Measurements from ENCODE around the gene DARS1.
A peak's percentile ranks its signal among the peaks of the same experiment; 100 is the strongest.

DARS1 gene

GRCh38 chr2:136014411-136014810, 29.0 kb upstream of the DARS1 start:
- no peak for DNase-seq

DNA sequence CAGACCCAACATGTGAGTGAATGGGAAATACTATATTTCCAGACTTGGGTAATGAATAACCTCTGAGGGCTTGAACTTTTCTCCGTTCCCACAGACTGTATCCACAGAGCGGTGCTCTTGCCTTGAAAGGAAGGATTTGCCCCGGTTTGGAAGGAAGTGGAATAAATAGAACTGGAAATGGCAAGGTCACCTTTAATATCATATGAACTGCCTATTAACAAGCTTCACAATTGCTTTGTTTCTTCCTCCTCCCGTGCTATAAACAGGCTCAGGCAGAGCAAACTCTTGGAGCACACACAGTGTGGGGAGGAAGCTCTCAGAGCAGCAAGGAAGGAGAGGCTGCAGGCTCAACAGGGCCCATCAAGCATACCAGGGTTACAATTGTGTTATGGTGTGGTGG, 28.5 kb upstream of the DARS1 start:
- DNase-seq, result no peak

DNA sequence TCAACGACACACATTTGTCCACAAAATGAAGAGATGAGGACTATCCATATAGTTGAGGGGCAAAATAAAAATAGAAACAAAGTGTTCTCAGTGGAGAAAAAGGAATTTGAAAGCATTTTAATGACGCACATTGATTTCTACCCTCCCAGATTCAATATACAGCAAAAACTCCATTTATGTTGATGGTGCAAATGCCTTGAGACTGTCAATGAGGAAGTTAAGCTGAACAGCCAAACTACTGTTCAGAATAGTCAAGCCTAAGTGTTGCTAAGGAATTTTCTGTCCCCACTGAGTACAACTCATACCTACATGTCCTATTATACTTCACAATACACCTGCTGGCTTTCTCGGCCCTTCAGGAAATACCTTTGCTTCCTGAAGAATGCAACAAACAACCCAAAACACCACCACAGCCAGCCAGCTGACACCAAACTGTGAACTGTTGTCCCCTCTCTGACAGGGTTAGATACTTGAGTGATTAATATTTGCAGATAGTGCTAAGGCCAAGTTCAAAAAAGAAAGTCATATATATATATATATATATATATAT, 27.8 kb upstream of the DARS1 start:
- no peak for DNase-seq

DNA sequence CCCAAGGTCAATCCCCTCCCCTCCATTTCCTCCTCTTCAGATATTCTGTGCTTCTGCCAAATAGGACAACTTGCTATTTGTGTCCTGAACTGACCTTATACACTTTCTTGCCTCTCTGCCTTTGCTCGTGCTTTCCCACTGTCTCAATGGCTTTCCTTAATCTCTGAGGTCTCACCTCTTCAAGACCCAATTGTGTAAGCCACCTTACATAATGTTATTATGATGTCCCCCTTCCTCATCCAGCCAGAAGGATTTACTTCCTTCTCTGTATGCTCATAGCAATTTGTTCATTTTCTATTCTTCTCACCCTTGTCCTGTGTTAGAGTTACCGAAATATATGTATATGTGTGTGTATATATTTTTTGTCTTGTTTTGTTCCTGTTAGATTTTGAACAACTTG, 26.9 kb upstream of the DARS1 start:
- DNase-seq, result no peak

DNA sequence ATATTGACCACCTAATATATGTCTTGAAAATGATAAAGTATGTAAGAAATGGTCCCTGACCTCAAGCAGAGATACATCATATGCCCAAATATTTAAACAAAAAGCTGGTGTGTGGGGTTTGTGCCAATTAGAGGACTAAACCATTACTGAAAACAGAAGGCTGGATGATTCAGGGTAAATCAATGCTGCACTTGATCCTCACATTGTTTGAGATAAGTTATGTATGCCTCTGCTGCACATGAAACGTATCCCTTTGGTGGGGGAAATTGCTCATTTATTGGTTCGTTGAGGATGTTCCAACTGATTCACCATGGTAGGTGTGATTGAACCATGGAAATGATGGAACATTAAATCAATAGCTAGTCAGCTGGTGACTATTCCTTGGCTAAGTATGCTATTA, 24.7 kb upstream of the DARS1 start:
- no peak for DNase-seq

DNA sequence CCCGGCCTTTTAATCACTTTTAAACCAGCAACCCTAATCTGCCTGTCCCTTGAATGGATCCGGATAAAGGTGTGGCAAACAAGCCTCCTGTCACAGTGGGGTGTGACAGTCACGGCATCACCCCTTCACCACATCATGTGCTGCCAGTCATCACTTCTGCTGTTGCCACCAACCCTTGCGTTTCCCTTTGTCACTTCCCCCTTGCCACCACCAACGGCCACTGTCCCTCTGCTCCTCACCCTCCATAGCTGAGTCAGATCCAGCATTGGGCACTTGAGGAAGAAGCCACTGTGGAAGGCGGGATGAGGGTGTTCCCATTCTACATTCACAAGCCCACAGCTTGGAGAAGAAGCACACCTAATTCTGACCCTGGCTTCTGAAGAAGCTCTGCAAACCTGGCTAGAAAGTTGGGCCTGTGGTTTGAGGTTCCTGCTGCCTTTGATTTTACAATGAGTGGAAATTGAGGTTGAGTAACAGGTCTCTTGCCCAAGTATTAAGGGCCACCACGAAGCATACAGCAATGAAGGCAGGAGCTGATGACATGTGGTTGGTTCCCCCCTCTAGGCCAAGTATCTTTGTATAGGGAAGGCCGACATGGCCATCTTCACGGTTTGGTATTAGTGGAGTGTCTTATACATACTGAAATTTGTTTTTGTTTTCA, 22.9 kb upstream of the DARS1 start:
- no peak for DNase-seq

DNA sequence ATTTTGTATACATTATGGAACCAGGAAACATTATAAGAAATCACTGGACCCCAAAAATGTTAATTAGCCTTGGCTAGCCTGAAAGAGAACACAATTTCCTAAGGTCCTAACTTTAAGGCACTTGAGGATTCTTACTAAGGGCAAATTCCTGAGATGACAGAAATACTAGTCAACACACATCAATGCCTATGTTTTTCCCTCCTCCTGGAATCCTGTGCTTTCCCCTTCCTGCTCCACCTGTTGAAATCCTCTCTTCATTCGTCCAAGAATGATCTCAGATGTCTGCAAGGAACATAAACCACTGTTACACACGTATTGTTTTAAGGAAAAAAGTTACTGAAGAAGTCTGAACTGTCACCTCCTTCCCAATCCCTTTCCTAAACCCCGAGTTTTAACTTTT, 21.2 kb upstream of the DARS1 start:
- no peak for DNase-seq

GRCh38 chr2:136005462-136006196, 20.2 kb upstream of the DARS1 start:
- DNase-seq, result peak in 1 of 2 experiments; percentile 1

GRCh38 chr2:136004965-136005364, 19.5 kb upstream of the DARS1 start:
- no peak for DNase-seq

DNA sequence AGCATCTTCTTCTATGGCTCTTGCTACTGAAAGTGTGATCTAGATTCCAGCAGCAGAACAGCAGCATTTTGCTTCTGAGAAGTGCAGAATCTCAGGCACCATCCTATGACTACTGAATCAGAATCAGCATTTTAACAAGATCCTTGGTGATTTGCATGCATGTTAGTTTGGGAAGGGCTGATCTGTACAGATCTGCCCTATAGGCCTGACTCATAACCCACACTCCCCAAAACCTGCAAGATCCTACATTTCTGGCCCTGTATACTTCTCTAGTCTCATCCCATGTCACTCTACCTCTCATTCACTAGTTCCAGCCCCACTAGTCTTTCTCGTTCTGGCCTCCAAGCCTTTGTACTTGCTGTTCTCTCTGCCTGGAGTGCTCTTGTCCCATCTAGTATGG, 15.7 kb upstream of the DARS1 start:
- no peak for DNase-seq

DNA sequence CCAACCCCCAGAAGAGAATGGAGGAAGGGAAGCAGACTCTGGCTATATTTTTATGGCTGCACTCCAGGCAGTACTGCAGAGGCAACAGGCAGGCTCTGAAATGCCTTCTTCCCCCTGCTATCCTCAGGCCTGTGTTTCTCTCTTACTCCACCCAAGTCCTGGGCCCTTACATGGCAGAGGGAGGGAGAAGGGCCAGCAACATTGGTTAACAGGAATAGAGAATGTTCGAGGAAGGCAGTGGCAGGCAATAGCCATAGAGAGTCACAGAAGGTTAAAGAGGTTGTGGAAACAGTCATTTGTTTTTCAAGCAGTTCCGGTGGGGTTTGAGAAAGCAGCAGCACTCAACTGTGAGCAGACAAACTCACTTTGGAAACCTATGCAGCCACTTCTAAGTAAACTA, 15.1 kb upstream of the DARS1 start:
- no peak for DNase-seq

DNA sequence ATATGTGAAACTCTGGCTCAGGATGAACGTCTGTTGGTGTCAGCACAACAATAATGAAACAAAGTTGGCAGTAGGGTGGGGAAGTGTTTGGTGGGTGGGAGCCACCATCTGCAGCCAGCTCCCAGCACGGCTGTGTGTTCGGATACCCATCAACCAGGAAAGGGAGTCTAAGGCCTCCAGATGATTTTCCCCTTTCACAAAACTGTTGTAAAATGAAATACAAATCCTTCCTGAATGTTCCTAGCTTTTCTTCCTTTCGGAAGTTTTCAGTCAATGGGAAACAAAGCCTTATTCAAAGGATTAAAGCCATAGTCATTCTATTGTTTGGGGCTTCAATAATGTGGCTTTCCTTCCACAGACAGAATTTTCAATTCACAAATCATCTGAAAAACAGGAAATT, 14.5 kb upstream of the DARS1 start:
- DNase-seq, result no peak

DNA sequence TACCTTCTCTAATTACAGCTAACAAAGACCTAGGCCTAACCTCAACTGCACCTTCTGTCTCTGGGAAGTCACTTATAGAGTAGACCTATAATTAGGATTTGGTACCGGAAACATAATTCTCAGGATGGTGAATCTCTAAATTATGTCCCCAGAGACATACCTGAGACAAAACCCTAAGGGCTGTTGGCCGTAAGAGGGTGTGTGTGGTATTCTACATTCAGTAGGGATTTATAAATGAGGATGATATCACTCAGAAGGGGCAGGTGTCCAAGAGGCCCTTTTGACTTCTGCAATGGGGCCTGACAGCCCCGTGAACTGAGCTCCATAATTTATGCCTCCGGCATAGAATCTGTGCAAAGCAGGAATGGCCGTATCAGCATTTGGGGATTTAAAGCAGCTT, 13.5 kb upstream of the DARS1 start:
- DNase-seq, result no peak

GRCh38 chr2:135997380-135997779, 12.0 kb upstream of the DARS1 start:
- DNase-seq, result peak; percentile 0 to 46

- no peak for DNase-seq
Observed at GRCh38 chr2:135996304-135996703, 10.9 kb upstream of the DARS1 start.

- DNase-seq, result no peak
Observed at GRCh38 chr2:135994281-135994680, 8.9 kb upstream of the DARS1 start.

DNA sequence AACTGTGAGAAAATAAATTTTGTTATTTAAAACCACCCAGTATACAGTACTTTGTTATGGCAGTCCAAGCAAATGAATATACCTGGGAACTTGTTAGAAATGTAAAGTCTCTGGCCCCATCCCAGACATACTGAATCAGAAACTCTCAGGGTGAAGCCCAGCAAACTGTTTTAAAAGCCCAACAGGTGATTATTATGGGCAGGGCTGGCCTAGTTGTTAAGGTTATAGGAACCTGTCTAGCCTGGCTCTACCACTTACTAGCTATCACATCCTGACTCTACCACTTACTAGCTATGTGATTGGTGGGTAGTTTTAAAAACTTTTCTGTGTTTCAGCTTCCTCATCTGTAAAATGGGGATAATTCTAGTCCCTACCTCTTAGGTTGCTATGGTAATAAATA, 8.0 kb upstream of the DARS1 start:
- DNase-seq, result no peak

DNA sequence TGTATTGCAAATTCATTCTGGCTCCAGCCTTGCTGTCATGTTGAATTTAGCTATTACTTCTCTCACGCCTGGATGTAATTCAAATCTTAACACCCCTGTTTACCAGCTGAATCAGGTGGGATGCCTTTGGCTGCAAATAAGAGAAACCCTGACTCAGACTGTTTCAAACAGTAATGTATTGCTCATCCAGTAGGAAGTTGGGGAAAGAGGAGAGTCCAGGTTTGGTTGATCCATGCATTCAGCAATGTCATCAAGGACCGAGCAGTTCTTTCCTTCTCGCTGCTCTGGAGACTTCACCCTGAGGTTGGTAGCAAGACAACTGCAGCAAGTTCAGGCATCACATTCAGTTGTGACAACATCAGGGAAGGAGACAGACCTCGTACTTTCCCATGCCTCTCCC, 6.4 kb upstream of the DARS1 start:
- no peak for DNase-seq

GRCh38 chr2:135987441-135987840, 2.0 kb upstream of the DARS1 start:
- DNase-seq, result no peak

- DNase-seq, result no peak
Observed at GRCh38 chr2:135986507-135986906, 1.1 kb upstream of the DARS1 start.

GRCh38 chr2:135985826-135986393, 484 bp upstream of the DARS1 start:
- DNase-seq, result no peak

DNA sequence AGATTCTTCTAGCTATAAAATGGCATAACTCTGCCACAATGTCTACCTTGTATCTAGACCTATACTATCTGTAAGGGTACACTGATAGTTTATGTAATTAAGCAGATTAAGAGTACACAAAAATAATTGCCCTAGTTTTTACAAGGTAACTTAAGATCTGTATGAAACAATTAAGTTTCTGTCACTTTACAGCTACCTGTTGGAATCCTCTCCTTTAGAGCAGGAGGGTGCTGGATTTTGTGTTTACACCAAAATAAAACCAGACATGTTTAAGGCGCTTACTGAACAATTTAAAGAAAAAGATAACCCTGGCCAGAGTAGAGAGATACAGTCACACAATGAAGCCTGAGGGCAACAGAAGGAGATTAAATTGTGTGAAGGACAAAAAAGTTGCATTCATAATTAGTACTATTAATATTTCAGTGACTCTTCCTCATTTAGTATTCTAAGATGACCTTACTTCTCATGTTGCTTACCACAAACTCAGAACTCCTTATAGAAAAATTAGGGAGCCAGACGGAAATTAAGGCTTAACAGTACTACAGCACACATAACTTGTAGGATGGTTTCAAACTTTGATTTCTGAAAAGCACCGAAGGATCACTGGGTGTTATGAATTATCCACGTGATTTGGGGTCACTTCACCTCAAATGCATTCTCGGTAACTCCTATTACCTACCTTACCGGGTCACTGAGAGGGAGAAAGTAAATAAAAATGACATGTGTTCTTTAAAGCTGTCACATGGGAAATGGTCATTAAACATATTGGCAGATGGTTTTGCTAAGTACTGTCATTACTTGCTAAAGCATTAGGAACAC, 1.0 kb downstream of the DARS1 start:
- DNase-seq, result no peak

DNA sequence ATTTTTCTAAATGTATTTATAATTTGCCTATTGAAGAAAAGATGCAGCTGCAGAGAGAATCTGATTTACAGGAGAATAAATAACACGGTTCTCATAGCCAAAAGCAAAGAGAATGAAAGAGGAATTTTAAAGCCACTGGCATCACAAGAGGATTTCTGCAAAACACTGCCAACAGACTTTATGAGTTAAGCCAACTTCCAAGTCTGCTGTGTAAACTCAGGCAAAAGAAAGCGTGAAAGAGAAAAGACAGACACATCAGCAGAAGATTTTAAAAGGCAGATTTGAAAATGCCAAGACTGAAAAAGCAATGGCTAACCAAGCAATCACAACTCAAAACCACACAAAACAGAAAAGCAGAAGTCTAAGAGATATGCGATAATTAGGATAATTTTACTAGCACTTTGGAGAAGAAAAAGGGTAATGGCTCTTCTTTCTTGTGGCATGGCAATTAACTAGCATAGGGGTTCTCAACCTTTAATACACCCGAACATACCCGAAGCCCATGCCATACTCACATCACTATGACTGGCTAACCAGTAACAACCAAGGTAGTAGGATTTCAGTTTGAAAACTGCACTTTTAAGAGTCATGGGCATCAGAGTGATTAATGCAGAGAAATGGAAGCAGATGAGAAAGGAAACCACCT, 4.9 kb downstream of the DARS1 start:
- no peak for DNase-seq
